Keratinocyte (primary cell): ENCODE measurements around the gene HNRNPA2B1. TPM values are rescaled to one million over a fixed set of nuclear protein-coding genes. Genes with fewer than 3 reads are reported as not detected.

Experiments
- DNase-seq: peaks from one replicate; pipeline ENCODE4 v3.0.0-alpha.2; 2011; ENCODE audit warnings: low read depth, missing footprints, low spot score
- FAIRE-seq: peaks from 2 replicates; lab custom pipeline; 2011; peaks lifted over from hg19 to GRCh38; lab: Jason Lieb, UNC
- H2AFZ ChIP-seq: 2 replicates; pipeline ENCODE4 v1.6.0; 2012; ENCODE audit warnings: low read length, control low read depth, inconsistent platforms; ENCODE audit not compliant: control insufficient read depth
- H3K27ac ChIP-seq: 2 replicates; pipeline ENCODE4 v1.5.1; 2011; ENCODE audit warnings: low read length; ENCODE audit not compliant: control insufficient read depth, insufficient read depth
- H3K27me3 ChIP-seq: 3 replicates; pipeline ENCODE4 v1.6.0; 2011; ENCODE audit warnings: low read length; ENCODE audit not compliant: control insufficient read depth, insufficient read depth; ENCODE audit errors: extremely low read depth
- H3K36me3 ChIP-seq, 2 experiments: 2 replicates in 1 of 2; 3 replicates in 1 of 2; pipeline ENCODE4 v1.5.1; 2011; ENCODE audit warnings: low read length in 2 of 2, mild to moderate bottlenecking in 1 of 2; ENCODE audit not compliant: control insufficient read depth in 2 of 2, insufficient read depth in 2 of 2; ENCODE audit errors: extremely low read depth in 1 of 2
- H3K4me1 ChIP-seq: 3 replicates; pipeline ENCODE4 v1.5.1; 2011; ENCODE audit warnings: low read length; ENCODE audit not compliant: control insufficient read depth, insufficient read depth; ENCODE audit errors: extremely low read depth
- H3K4me2 ChIP-seq: 3 replicates; pipeline ENCODE4 v1.6.0; 2011; ENCODE audit warnings: low read depth, low read length; ENCODE audit not compliant: control insufficient read depth, insufficient read depth; ENCODE audit errors: extremely low read depth
- H3K4me3 ChIP-seq, 3 experiments: fragments of 200-600 bp in 1 of 3; sonication (generic) in 1 of 3; 2 replicates in 2 of 3; 3 replicates in 1 of 3; pipeline ENCODE4 v1.5.1; 2011 to 2016; ENCODE audit warnings: low read length in 3 of 3, mild to moderate bottlenecking in 3 of 3, control low read depth in 2 of 3, inconsistent platforms in 1 of 3, low read depth in 1 of 3, mixed read lengths in 1 of 3, mixed run types in 1 of 3, moderate library complexity in 1 of 3; ENCODE audit not compliant: control insufficient read depth in 2 of 3, insufficient read depth in 2 of 3; ENCODE audit errors: extremely low read depth in 1 of 3
- H3K79me2 ChIP-seq: 2 replicates; pipeline ENCODE4 v1.6.0; 2012; ENCODE audit warnings: low read length; ENCODE audit not compliant: control insufficient read depth, insufficient read depth
- H3K9ac ChIP-seq: 3 replicates; pipeline ENCODE4 v1.6.0; 2011; ENCODE audit warnings: low read length; ENCODE audit not compliant: control insufficient read depth, insufficient read depth; ENCODE audit errors: extremely low read depth
- H3K9me1 ChIP-seq: 3 replicates; pipeline ENCODE4 v1.6.0; 2011; ENCODE audit warnings: low read length; ENCODE audit not compliant: control insufficient read depth, insufficient read depth; ENCODE audit errors: extremely low read depth
- H3K9me3 ChIP-seq: 2 replicates; pipeline ENCODE4 v1.5.1; 2012; ENCODE audit warnings: low read depth, low read length; ENCODE audit not compliant: control insufficient read depth
- H4K20me1 ChIP-seq: 3 replicates; pipeline ENCODE4 v1.6.0; 2011; ENCODE audit warnings: low read length; ENCODE audit not compliant: control insufficient read depth, insufficient read depth; ENCODE audit errors: extremely low read depth
- CTCF ChIP-seq, 3 experiments: IDR thresholded peaks in 1 of 3; conservative IDR thresholded peaks in 1 of 3; optimal IDR thresholded peaks in 1 of 3; 2 replicates in 2 of 3; 3 replicates in 1 of 3; pipeline versions ENCODE3 to v1.5.1; 2011; ENCODE audit warnings: low read length in 3 of 3, mild to moderate bottlenecking in 3 of 3, moderate library complexity in 2 of 3, control low read depth in 1 of 3, inconsistent platforms in 1 of 3; ENCODE audit not compliant: insufficient read depth in 2 of 3; ENCODE audit errors: extremely low read depth in 1 of 3
- EZH2 ChIP-seq: IDR thresholded peaks from one replicate; pipeline ENCODE4 v1.6.1; 2012; ENCODE audit warnings: inconsistent platforms, mild to moderate bottlenecking, low read length, moderate library complexity
- dilution Hi-C: fragments of 300-500 bp; cut with MboI; formaldehyde crosslinking; loops from one replicate; pipeline ENCODE4 v1.7.0; 2020; ENCODE audit warnings: low sequenced_read_pairs; ENCODE audit not compliant: extremely low pct_ligation_motif_present
- polyA plus RNA-seq, 5 experiments: library from polyadenylated mRNA; depleted of rRNA in 3 of 5; stranded (reverse) in 3 of 5; stranded (forward) in 1 of 5; unstranded in 1 of 5; fragments of >200 nt; gene quantifications; 1 replicate in 1 of 5; 2 replicates in 3 of 5; 3 replicates in 1 of 5; pipeline versions ENCODE4 v1.2.1 to v1.2.3, GENCODE V29; 2011 to 2012; ENCODE audit warnings: missing spikeins in 2 of 5, low read depth in 1 of 5, low replicate concordance in 1 of 5

HNRNPA2B1 gene
- polyA plus RNA-seq, 1 donor (not counting 4 experiments of a cell fraction or from before 2014, with no cell fraction given): 511 TPM

- H3K9ac ChIP-seq: no peak overlapping the region
- H3K27me3 ChIP-seq: no peaks in the 10 kb centered on the region
- FAIRE-seq: no peak
- no peak overlapping the region for H3K4me3 ChIP-seq
- dilution Hi-C loops: no loop called here
- H3K9me1 ChIP-seq: no peaks in the 10 kb centered on the region
- H2AFZ ChIP-seq: no peak overlapping the region
- peaks cover 13% of the 10 kb centered on the region for H3K4me1 ChIP-seq
- H3K9me3 ChIP-seq: no peaks in the 10 kb centered on the region
- DNase-seq: no peak
- H3K36me3 ChIP-seq: peaks cover 37 to 76% of the 10 kb centered on the region in 2 experiments
- peaks cover 41% of the 10 kb centered on the region for H4K20me1 ChIP-seq
- peaks cover 59% of the 10 kb centered on the region for H3K79me2 ChIP-seq
- no peak overlapping the region for H3K27ac ChIP-seq
- no peak overlapping the region for H3K4me2 ChIP-seq
- TF ChIP-seq EZH2: no peak
- TF ChIP-seq CTCF (optimal IDR thresholded peaks at IDR 0.05 in 1 of 3, IDR thresholded peaks at IDR 0.05 in 1 of 3, conservative IDR thresholded peaks at IDR 0.05 in 1 of 3; ENCODE audit: extremely low read depth in 1 of 3, insufficient read depth in 2 of 3, low read length in 3 of 3): no peak
Observed at GRCh38 chr7:26191974-26192479, 8.5 kb downstream of the HNRNPA2B1 start.

GRCh38 chr7:26191233-26191973 is 9.1 kb downstream of the HNRNPA2B1 start:
- Histone ChIP-seq H4K20me1 (peaks cover 36% of the 10 kb centered on the region), H3K79me2 (peaks cover 53% of the 10 kb centered on the region), H2AFZ (no peak overlapping the region), H3K4me3 (no peak overlapping the region), H3K36me3 (peaks cover 33 to 71% of the 10 kb centered on the region in 2 experiments), H3K9me1 (no peaks in the 10 kb centered on the region), H3K27ac (no peak overlapping the region), H3K4me1 (peaks cover 8% of the 10 kb centered on the region), H3K4me2 (no peak overlapping the region), H3K27me3 (no peaks in the 10 kb centered on the region), H3K9ac (no peak overlapping the region), H3K9me3 (no peaks in the 10 kb centered on the region)
- FAIRE-seq (no peak), DNase-seq (no peak)
- TF ChIP-seq CTCF (optimal IDR thresholded peaks at IDR 0.05 in 1 of 3, IDR thresholded peaks at IDR 0.05 in 1 of 3, conservative IDR thresholded peaks at IDR 0.05 in 1 of 3; ENCODE audit: extremely low read depth in 1 of 3, insufficient read depth in 2 of 3, low read length in 3 of 3) (no peak), EZH2 (no peak)
- dilution Hi-C loops: no loop called here
